ENCODE data around the gene XYLT1. TPM values are rescaled to one million over a fixed set of nuclear protein-coding genes. Genes with fewer than 3 reads are reported as not detected.

The XYLT1 gene
- total RNA-seq, 1 donor from 2014 or later: 27.3 TPM

- H3K27me3 ChIP-seq: no peaks in the 10 kb centered on the region
- no peaks in the 10 kb centered on the region for H3K9me3 ChIP-seq
- no peak overlapping the region for H3K4me3 ChIP-seq
- no peak for TF ChIP-seq CTCF (IDR thresholded peaks at IDR 0.05)
- TF ChIP-seq POLR2A (IDR thresholded peaks at IDR 0.05): no peak
- TF ChIP-seq POLR2AphosphoS5 (IDR thresholded peaks at IDR 0.05; ENCODE audit: insufficient read depth in 1 of 2, low read depth in 1 of 2): no peak
- intact Hi-C loops (cut with DNase I): loop anchor here (10.0 kb wide), 1 partner anchor 187 kb away; no protein-coding TSS in a partner anchor
- H3K4me1 ChIP-seq: peaks cover 30% of the 10 kb centered on the region
- H3K36me3 ChIP-seq: no peaks in the 10 kb centered on the region
- no peak for DNase-seq (ENCODE audit: extremely low spot score in 2 of 2)
- H3K27ac ChIP-seq: no peak overlapping the region
These were observed 8.6 kb downstream of the XYLT1 start for GRCh38 chr16:17461951-17462729.

- intact Hi-C loops (cut with DNase I): loop anchor here (10.0 kb wide), 1 partner anchor 186 kb away; no protein-coding TSS in a partner anchor
- Histone ChIP-seq H3K4me1 (peaks cover 30% of the 10 kb centered on the region), H3K4me3 (no peak overlapping the region), H3K27ac (peak overlapping the region; percentile 52), H3K36me3 (no peaks in the 10 kb centered on the region), H3K27me3 (no peaks in the 10 kb centered on the region), H3K9me3 (no peaks in the 10 kb centered on the region)
- no peak for DNase-seq (ENCODE audit: extremely low spot score in 2 of 2)
- TF ChIP-seq POLR2A (IDR thresholded peaks at IDR 0.05) (no peak), POLR2AphosphoS5 (IDR thresholded peaks at IDR 0.05; ENCODE audit: insufficient read depth in 1 of 2, low read depth in 1 of 2) (no peak), CTCF (IDR thresholded peaks at IDR 0.05) (no peak)
These were observed 9.9 kb downstream of the XYLT1 start for GRCh38 chr16:17460890-17461289.

GRCh38 chr16:17459903-17460521 is 10.7 kb downstream of the XYLT1 start:
- Histone ChIP-seq H3K36me3 (no peaks in the 10 kb centered on the region), H3K4me3 (no peak overlapping the region), H3K27me3 (no peaks in the 10 kb centered on the region), H3K9me3 (no peaks in the 10 kb centered on the region), H3K27ac (peak overlapping the region; percentile 52), H3K4me1 (peaks cover 30% of the 10 kb centered on the region)
- TF ChIP-seq POLR2AphosphoS5 (IDR thresholded peaks at IDR 0.05; ENCODE audit: insufficient read depth in 1 of 2, low read depth in 1 of 2) (peak in 1 of 2 donors; percentile 8), POLR2A (IDR thresholded peaks at IDR 0.05) (no peak)
- intact Hi-C loops (cut with DNase I): loop anchor here (10.0 kb wide), 1 partner anchor 185 kb away; no protein-coding TSS in a partner anchor
- no peak for DNase-seq (ENCODE audit: extremely low spot score in 2 of 2)

- peak overlapping the region; percentile 35 for H3K27ac ChIP-seq
- H3K4me3 ChIP-seq: no peak overlapping the region
- no peak for DNase-seq (ENCODE audit: extremely low spot score in 2 of 2)
- no peaks in the 10 kb centered on the region for H3K36me3 ChIP-seq
- no peaks in the 10 kb centered on the region for H3K9me3 ChIP-seq
- H3K4me1 ChIP-seq: peaks cover 49% of the 10 kb centered on the region
- H3K27me3 ChIP-seq: no peaks in the 10 kb centered on the region
- intact Hi-C loops (cut with DNase I): no loop called here
- no peak for TF ChIP-seq POLR2A (IDR thresholded peaks at IDR 0.05)
- no peak for TF ChIP-seq CTCF (IDR thresholded peaks at IDR 0.05)
These were observed 12.8 kb downstream of the XYLT1 start for GRCh38 chr16:17457997-17458396.

GRCh38 chr16:17457513-17457912 is 13.2 kb downstream of the XYLT1 start:
- intact Hi-C loops (cut with DNase I): no loop called here
- H3K4me1 ChIP-seq: peaks cover 52% of the 10 kb centered on the region
- TF ChIP-seq POLR2AphosphoS5 (IDR thresholded peaks at IDR 0.05; ENCODE audit: insufficient read depth in 1 of 2, low read depth in 1 of 2) (no peak), CTCF (IDR thresholded peaks at IDR 0.05) (no peak), POLR2A (IDR thresholded peaks at IDR 0.05) (no peak)

More at GRCh38 chr16:17457513-17457912, 13.2 kb downstream of the XYLT1 start:
- Histone ChIP-seq H3K27me3 (no peaks in the 10 kb centered on the region), H3K27ac (no peak overlapping the region), H3K36me3 (no peaks in the 10 kb centered on the region), H3K9me3 (no peaks in the 10 kb centered on the region), H3K4me3 (no peak overlapping the region)
- no peak for DNase-seq (ENCODE audit: extremely low spot score in 2 of 2)

Measured in vagina (tissue), 2 donors.